Mammary epithelial cell (primary cell): Measurements from ENCODE around the gene UBE2D2.

Source experiments
- CTCF ChIP-seq, 2 donors: IDR thresholded peaks in 1 of 2; conservative IDR thresholded peaks in 1 of 2; 2 replicates each; pipeline ENCODE4 v1.5.1; 2011 to 2012; ENCODE audit warnings: inconsistent platforms in 2 of 2, low read length in 2 of 2, mild to moderate bottlenecking in 2 of 2, control low read depth in 1 of 2, low read depth in 1 of 2; ENCODE audit not compliant: insufficient read depth in 1 of 2; ENCODE audit errors: extremely low read depth in 1 of 2
- EZH2 ChIP-seq: IDR thresholded peaks from 2 replicates; pipeline ENCODE4 v1.6.1; 2012; ENCODE audit warnings: low read length, inconsistent platforms, borderline replicate concordance

GRCh38 chr5:139638736-139639618, 77.8 kb downstream of the UBE2D2 start:
- no peak for TF ChIP-seq CTCF (conservative IDR thresholded peaks at IDR 0.05 in 1 of 2, IDR thresholded peaks at IDR 0.05 in 1 of 2; ENCODE audit: extremely low read depth in 1 of 2, insufficient read depth in 1 of 2, low read depth in 1 of 2, low read length in 2 of 2)
- TF ChIP-seq EZH2 = no peak
